Heart left ventricle (tissue), 13 donors: ENCODE measurements around the gene MIB1.

Experiments
- CTCF ChIP-seq, 12 donors: fragments of 200-600 bp; sonication (generic) in 4 of 12; IDR thresholded peaks; one replicate each; pipeline versions ENCODE4 v1.5.0 to v1.8.0; 2018 to 2022; ENCODE audit warnings: antibody characterized with exemption in 12 of 12, mild to moderate bottlenecking in 5 of 12
- POLR2A ChIP-seq, 2 donors: fragments of 450-650 bp; IDR thresholded peaks; one replicate each; pipeline ENCODE4 v1.6.1; 2017; ENCODE audit warnings: antibody characterized with exemption in 2 of 2, mild to moderate bottlenecking in 2 of 2, moderate library complexity in 2 of 2
- donor health status: ischemic (EF 13 %, LVEDD 7.1; RV severe dilation, severe dysfunction).
- donor health status: DM: no; HTN: yes; CAD: no.
- donor health status: DM: no; HTN: no; CAD: no.
- donor health status: ischemic (EF 25% LVEDD 6.9; RV normal size, moderate dysfunction).
- donor health status: ischemic (EF 25% LVEDD 5.7; RV mildly dilated, moderate dysfunction).
- donor health status: ischemic (EF 35%, LVEDD 5.7; RV mildly dilated, moderate dysfunction).
- donor health status: nonischemic (EF 11% LVEDD 7.7; RV severe dilation, severe dysfunction).
- donor health status: DM: yes; HTN: yes; CAD: no.
- donor health status: PGD.
- donor health status: ischemic (EF 29% LVEDD 5.4; RV normal size, mild dysfunction).
- donor health status: nonischemic (EF 23%, LVEDD 6.1; RV moderate dilation, normal function).

GRCh38 chr18:21855432-21855831 lies 114.8 kb downstream of the MIB1 start:
- no peak for TF ChIP-seq CTCF (IDR thresholded peaks at IDR 0.05)
- no peak for TF ChIP-seq POLR2A (IDR thresholded peaks at IDR 0.05)
